Superior temporal gyrus (tissue), 1 donor: ENCODE data around the gene LRRC53.

Experiments used
- DNase-seq: peaks from one replicate; pipeline ENCODE4 v3.0.0-alpha.2; 2016; ENCODE audit errors: extremely low spot score

Gene LRRC53

GRCh38 chr1:74502858-74503257 lies 9.6 kb downstream of the LRRC53 start:
- no peak for DNase-seq

GRCh38 chr1:74502432-74502831 lies 10.0 kb downstream of the LRRC53 start:
- DNase-seq: no peak

- DNase-seq: no peak
Measured at GRCh38 chr1:74498901-74499300, 13.5 kb downstream of the LRRC53 start.

GRCh38 chr1:74496669-74497068 lies 15.7 kb downstream of the LRRC53 start:
- no peak for DNase-seq

DNA sequence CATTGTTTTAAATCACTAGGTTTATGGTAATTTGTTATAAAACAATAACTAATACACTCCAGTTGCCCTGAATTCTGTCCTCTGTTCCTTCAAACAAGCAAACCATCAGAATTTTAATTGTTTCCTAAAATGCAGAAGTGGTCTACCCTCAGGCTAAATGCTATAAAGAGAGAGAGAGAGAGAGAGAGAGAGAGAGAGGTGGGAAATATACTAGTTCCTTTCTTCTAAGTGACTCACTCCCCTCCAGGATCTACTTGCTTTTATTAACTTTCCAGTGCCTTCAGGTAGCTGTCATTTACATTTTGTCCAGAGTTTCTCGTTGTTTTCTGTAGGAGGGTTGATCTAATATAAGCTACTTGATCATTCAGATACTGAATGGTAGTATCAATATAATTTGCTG lies 26.4 kb downstream of the LRRC53 start:
- no peak for DNase-seq

- no peak for DNase-seq
Measured at GRCh38 chr1:74485622-74486021, 26.8 kb downstream of the LRRC53 start.

GRCh38 chr1:74481607-74482006 lies 30.8 kb downstream of the LRRC53 start:
- no peak for DNase-seq

DNA sequence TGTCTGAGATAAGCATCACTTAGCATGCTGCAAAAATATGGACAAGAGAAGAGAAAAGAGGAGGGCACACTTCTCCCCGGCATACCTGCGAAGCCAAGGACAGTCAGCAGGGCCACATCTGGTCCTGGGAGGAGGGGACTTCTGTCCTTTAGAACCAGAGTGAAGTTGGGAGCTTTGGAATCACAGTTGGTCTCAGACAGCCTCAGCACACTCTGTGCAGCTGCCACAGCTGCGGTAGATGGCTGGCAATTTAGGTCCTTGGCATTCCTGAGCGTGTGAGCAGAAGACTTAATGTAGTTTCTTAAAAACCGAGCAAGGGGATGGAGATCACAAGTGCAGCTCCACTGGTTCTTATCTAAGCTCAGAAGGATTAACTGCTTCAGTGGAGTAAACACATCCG lies 32.3 kb downstream of the LRRC53 start:
- DNase-seq: peak; percentile 35

GRCh38 chr1:74478979-74479378 lies 33.4 kb downstream of the LRRC53 start:
- no peak for DNase-seq

GRCh38 chr1:74474585-74474984 lies 37.8 kb downstream of the LRRC53 start:
- no peak for DNase-seq

GRCh38 chr1:74471470-74471869 lies 40.9 kb downstream of the LRRC53 start:
- peak; percentile 15 for DNase-seq

DNA sequence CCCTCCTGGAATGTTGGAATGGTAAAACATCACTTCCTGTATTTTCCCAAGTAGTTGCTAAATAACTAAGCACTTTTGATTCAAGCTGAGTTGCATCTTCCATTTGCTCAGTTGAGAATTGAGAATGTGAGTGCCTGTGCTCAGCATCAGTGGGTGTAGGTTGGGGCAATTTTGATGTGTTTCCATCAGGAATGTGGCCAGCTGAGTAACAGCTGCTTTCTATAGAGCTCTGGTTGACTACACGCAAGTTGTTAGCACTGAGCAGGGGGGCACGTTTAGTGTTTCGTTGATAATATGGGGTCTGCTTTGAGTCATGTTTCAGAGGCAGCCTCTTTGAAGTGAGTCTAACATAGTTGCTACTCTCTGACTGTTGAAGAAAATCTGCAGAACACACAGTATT lies 41.5 kb downstream of the LRRC53 start:
- peak; percentile 15 for DNase-seq

- peak; percentile 40 for DNase-seq
Measured at GRCh38 chr1:74470251-74470650, 42.2 kb downstream of the LRRC53 start.

GRCh38 chr1:74468982-74469603 lies 43.3 kb downstream of the LRRC53 start:
- peak; percentile 86 for DNase-seq

DNA sequence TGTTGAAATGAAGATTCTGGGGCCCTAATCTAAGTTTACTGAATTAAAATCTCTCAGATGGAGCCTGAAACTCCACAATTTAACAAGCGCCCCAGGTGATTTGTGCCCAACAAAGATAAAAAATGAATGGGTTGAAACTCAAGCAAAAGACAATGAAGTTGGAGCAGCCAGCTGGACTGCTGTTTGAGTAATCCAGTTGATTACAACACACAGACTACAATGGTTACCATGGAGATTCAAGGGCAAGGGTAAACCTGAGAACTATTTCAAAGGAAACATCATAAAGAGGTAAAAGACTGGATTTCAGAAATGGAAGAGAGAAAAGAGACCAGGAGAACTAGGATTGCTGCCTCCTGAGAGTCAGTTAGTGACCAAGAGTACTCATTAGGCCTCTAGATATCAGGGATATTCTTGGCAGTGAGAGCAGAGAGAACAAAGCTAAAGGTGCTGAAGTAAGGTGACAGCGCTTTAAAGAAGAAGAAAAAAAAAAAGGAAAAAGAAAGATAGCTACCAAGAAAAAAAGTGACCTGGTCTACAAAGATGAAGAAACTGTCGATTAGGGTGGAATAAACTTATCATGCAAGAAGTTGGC lies 44.5 kb downstream of the LRRC53 start:
- DNase-seq: no peak

DNA sequence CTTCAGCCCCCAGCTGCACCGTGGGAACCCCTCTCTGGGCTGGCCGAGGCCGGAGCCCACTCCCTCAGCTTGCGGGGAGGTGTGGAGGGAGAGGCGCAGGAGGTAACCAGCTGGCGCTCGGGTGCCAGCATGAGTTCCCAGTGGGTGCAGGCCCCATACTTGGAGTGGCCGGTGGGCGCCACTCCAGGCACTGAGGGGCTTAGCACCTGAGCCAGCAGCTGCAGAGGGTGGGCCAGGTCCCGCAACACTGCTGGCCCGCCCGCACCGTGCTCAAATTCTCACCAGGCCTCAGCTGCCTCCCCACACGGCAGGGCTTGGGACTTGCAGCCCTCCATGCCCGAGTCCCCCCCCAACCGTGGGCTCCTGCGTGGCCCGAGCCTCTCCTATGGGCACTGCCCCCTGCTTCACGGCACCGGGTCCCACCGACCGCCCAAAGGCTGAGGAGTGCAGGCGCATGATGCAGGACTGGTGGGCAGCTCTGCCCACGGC lies 47.2 kb downstream of the LRRC53 start:
- no peak for DNase-seq

- DNase-seq: no peak
Measured at GRCh38 chr1:74464037-74464436, 48.4 kb downstream of the LRRC53 start.

DNA sequence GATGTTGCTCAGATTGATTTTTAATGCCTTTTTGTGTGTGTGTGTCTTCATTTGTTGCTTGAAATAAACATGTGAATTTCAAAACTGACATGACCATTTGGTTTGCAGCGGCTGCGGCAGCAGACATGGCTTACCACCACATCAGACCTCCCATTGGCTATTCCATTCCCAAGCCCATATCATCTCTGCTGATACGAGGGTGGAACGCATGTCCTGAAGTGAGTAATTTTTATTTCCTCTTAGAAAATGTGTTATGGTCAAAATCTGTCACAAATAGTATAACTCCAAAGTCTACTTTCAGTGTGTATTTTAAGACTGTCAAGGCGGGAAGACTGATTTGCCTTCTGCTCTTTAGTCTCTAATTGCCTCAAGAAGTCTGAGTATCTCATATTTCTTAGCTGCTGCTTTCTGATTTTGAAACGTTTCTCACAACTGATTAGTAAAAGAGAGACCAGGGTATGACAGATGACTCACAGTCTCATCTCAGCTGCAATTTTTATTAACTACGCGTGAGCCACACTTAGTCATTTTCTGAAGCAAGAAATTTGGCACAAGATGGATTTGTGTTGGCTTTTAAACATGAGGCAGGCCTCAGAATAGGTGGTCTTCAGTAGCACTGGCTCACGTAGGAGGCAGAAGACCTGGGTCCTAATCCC lies 49.0 kb downstream of the LRRC53 start:
- peak; percentile 41 for DNase-seq

DNA sequence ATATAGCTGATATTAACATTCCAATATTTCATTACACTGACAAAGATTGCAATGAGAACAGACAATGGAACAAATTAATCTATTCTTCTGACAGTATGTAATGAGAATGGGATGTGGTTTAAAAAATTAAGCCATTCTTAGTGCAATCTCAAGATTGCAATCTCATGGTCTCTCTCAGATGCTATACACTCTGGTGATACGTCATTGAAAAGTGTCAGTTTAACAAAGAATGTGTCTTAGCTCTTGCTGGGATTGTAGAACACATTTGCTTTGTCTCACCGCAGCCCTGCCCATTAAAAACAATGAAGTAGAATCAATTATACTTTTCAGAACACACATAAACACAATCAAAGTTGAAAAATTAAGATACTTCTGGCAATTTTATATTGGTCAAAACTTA lies 55.2 kb downstream of the LRRC53 start:
- no peak for DNase-seq

- DNase-seq: no peak
Measured at GRCh38 chr1:74455390-74455789, 57.0 kb downstream of the LRRC53 start.

DNA sequence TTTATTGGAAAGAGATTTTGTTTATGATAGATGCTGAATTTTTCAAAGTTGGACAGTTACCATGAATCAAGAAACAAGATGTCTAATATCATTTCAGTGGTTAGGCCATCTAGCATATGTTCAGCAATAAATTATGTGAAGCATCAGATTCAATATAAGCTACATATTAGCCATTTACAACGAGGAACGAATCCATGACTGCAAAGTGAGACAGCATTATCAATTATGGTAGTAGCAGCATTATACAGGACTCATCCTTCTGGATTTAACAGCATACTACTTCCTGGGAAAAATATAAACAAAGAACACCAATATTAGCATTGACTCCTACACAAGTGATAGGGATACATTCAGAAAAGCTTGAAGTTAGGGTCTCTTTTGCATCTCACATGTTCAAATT lies 59.1 kb downstream of the LRRC53 start:
- no peak for DNase-seq

DNA sequence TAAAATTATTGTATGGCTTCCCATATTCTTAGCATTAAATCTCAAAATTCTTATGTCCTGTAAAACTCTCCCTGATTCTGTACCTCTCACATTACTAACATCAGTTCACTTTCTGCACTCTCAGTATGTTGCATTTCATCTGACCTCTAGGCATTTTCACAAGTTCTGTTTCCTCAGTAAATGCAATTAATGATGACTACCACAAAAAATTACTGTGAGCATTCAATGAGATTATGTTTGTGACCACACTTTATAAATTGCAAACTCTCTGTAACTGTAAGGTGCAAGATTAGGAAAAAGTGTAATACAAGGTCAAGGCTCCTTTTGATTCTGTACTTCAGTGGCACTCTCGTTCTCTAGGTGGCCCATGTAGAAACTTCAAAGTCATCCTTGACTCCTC lies 60.4 kb downstream of the LRRC53 start:
- no peak for DNase-seq

GRCh38 chr1:74437035-74437434 lies 75.4 kb downstream of the LRRC53 start:
- no peak for DNase-seq
